Measurements from ENCODE around the gene COA8.

The COA8 gene

GRCh38 chr14:103625356-103626095 is 62.8 kb downstream of the COA8 start:
- DNase-seq: no peak

GRCh38 chr14:103626146-103626850 is 63.5 kb downstream of the COA8 start:
- DNase-seq: no peak

- DNase-seq: no peak
Observed at GRCh38 chr14:103627073-103628025, 64.6 kb downstream of the COA8 start.

GRCh38 chr14:103628221-103628683 is 65.5 kb downstream of the COA8 start:
- peak; percentile 83 for DNase-seq

- DNase-seq: peak; percentile 95
Observed at GRCh38 chr14:103628684-103629502, 66.1 kb downstream of the COA8 start, which contains the start of gene KLC1. TSS of gene KLC1 (plus strand) at chr14:103629211. CDS start at chr14:103654565, 25,354 bp downstream.

GRCh38 chr14:103629503-103630121 is 66.9 kb downstream of the COA8 start:
- DNase-seq: peak; percentile 75

GRCh38 chr14:103630364-103631108 is 67.8 kb downstream of the COA8 start:
- peak; percentile 17 for DNase-seq

GRCh38 chr14:103633391-103633790 is 70.6 kb downstream of the COA8 start:
- no peak for DNase-seq

GRCh38 chr14:103634156-103634555 is 71.4 kb downstream of the COA8 start:
- DNase-seq: no peak

GRCh38 chr14:103638594-103638993 is 75.8 kb downstream of the COA8 start:
- DNase-seq: no peak
